HL-60 (cell line): ENCODE results near the gene SBNO2.

Source experiments
- DNase-seq, 2 experiments: peaks; one replicate each; pipeline ENCODE4 v3.0.0-alpha.2; 2010 to 2020; ENCODE audit warnings: low read depth in 1 of 2, low spot score in 1 of 2
- H3K27ac ChIP-seq: fragments of 250-450 bp; sonication (Bioruptor Pico); replicated peaks from 2 replicates; pipeline ENCODE4 v1.5.1; 2020; ENCODE audit warnings: mild to moderate bottlenecking, moderate library complexity
- H3K27me3 ChIP-seq: fragments of 250-450 bp; sonication (Bioruptor Pico); 2 replicates; pipeline ENCODE4 v1.5.1; 2021; ENCODE audit warnings: mild to moderate bottlenecking, moderate library complexity; ENCODE audit not compliant: insufficient read depth, poor library complexity, severe bottlenecking
- H3K4me3 ChIP-seq: replicated peaks from 2 replicates; pipeline ENCODE4 v1.5.1; 2011; ENCODE audit warnings: mild to moderate bottlenecking, control low read depth, low read length; ENCODE audit not compliant: insufficient read depth
- GABPA ChIP-seq: IDR thresholded peaks from 2 replicates; pipeline ENCODE4 v1.6.1; 2012; ENCODE audit warnings: low read depth
- POLR2AphosphoS5 ChIP-seq: IDR thresholded peaks from 2 replicates; pipeline ENCODE4 v1.6.1; 2012; ENCODE audit warnings: low read depth
- SPI1 ChIP-seq: IDR thresholded peaks from 2 replicates; pipeline ENCODE4 v1.6.1; 2012; ENCODE audit warnings: low read depth, mild to moderate bottlenecking, borderline replicate concordance
- TF ChIP-seq, protein P1 (sequence below): IDR thresholded peaks from 2 replicates; pipeline ENCODE4 v1.6.1; 2012; ENCODE audit warnings: low read depth; ENCODE audit not compliant: insufficient replicate concordance
- TF ChIP-seq, protein P2 (sequence below): IDR thresholded peaks from one replicate; pipeline ENCODE4 v1.5.1; 2011; ENCODE audit warnings: low read length, control low read depth, inconsistent platforms; ENCODE audit not compliant: insufficient read depth

The SBNO2 gene

GRCh38 chr19:1157931-1158884 is 15.9 kb downstream of the SBNO2 start:
- DNase-seq, result no peak
- Histone ChIP-seq H3K27me3 (no peaks in the 10 kb centered on the region), H3K4me3 (no peak overlapping the region), H3K27ac (no peak overlapping the region)
- TF ChIP-seq, protein P1, sequence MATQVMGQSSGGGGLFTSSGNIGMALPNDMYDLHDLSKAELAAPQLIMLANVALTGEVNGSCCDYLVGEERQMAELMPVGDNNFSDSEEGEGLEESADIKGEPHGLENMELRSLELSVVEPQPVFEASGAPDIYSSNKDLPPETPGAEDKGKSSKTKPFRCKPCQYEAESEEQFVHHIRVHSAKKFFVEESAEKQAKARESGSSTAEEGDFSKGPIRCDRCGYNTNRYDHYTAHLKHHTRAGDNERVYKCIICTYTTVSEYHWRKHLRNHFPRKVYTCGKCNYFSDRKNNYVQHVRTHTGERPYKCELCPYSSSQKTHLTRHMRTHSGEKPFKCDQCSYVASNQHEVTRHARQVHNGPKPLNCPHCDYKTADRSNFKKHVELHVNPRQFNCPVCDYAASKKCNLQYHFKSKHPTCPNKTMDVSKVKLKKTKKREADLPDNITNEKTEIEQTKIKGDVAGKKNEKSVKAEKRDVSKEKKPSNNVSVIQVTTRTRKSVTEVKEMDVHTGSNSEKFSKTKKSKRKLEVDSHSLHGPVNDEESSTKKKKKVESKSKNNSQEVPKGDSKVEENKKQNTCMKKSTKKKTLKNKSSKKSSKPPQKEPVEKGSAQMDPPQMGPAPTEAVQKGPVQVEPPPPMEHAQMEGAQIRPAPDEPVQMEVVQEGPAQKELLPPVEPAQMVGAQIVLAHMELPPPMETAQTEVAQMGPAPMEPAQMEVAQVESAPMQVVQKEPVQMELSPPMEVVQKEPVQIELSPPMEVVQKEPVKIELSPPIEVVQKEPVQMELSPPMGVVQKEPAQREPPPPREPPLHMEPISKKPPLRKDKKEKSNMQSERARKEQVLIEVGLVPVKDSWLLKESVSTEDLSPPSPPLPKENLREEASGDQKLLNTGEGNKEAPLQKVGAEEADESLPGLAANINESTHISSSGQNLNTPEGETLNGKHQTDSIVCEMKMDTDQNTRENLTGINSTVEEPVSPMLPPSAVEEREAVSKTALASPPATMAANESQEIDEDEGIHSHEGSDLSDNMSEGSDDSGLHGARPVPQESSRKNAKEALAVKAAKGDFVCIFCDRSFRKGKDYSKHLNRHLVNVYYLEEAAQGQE, result no peak
- TF ChIP-seq GABPA, result no peak
- no peak for TF ChIP-seq SPI1

DNA sequence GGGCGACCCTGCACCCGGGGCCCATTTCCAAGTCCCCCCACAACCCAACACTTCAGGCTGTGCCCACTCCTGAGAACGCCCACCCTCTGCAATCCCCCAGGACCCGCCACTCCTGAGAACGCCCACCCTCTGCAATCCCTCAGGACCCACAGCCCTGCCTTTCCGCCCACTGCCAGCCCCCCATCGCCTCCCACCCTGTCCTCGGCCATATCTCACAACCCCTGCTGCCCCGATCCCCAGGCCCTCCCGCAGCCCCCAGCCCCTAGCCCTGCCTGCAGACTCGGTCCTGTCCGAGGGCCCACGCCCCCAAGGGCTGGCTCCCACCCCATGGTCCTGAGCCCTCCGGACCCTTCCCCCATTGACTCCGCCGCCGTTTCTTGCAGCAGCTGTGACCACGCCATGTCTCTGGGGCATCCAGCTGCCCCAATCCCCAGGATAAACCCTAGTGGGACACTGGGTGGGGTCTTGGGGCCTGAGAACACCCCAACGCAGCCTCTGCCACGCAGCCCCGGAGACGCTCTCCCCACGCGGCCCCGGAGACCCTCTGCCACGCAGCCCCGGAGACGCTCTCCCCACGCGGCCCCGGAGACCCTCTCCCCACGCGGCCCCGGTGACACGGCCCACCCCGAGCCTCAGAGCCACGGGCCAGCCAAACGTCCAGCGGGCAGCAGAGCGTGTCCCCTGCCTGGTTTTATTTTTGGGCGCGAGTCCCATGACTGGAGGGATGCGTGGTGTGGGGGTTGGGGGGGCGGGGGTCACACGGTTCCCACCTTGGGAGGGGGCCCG is 17.0 kb downstream of the SBNO2 start:
- no peak overlapping the region for H3K27ac ChIP-seq
- H3K4me3 ChIP-seq, result no peak overlapping the region
- no peak for DNase-seq
- H3K27me3 ChIP-seq, result no peaks in the 10 kb centered on the region
- TF ChIP-seq, protein P2, sequence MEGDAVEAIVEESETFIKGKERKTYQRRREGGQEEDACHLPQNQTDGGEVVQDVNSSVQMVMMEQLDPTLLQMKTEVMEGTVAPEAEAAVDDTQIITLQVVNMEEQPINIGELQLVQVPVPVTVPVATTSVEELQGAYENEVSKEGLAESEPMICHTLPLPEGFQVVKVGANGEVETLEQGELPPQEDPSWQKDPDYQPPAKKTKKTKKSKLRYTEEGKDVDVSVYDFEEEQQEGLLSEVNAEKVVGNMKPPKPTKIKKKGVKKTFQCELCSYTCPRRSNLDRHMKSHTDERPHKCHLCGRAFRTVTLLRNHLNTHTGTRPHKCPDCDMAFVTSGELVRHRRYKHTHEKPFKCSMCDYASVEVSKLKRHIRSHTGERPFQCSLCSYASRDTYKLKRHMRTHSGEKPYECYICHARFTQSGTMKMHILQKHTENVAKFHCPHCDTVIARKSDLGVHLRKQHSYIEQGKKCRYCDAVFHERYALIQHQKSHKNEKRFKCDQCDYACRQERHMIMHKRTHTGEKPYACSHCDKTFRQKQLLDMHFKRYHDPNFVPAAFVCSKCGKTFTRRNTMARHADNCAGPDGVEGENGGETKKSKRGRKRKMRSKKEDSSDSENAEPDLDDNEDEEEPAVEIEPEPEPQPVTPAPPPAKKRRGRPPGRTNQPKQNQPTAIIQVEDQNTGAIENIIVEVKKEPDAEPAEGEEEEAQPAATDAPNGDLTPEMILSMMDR, result no peak
- TF ChIP-seq SPI1, result no peak
- no peak for TF ChIP-seq GABPA
- TF ChIP-seq POLR2AphosphoS5, result no peak
- TF ChIP-seq, protein P1, result no peak

DNA sequence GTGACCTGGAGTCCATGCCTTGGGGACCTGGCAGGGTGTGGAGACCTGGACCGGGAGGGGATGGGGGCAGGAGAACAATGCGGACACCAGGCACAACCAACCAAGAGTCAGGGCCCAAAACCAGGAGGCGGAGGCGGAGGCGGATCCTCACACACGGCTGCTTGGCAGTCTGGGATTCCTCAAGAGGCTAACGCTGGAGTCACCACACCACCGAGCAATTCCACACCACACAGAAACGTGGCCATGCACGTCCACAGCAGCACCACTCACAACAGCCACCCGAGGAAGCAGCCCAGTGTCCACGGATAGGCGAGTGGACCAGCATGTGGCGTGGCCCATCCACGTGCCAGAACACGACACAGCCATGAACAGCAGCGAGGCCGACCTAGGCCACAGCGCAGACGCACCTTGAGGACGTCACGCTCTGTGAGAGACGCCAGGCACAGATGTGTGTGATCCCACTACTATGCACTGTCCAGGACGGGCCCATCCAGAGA is 17.7 kb downstream of the SBNO2 start:
- H3K27me3 ChIP-seq, result no peaks in the 10 kb centered on the region
- TF ChIP-seq, protein P2, result no peak
- H3K27ac ChIP-seq, result no peak overlapping the region
- no peak overlapping the region for H3K4me3 ChIP-seq
- no peak for DNase-seq
